Omental fat pad (tissue), 4 donors: ENCODE results near the gene ZNF624. TPM values are rescaled to one million over a fixed set of nuclear protein-coding genes. Genes with fewer than 3 reads are reported as not detected.

ENCODE experiments used
- ATAC-seq: fragments of 150-250 bp; one replicate; pipeline ENCODE4 v1.9.1; 2016; ENCODE audit warnings: mild to moderate bottlenecking, moderate library complexity; ENCODE audit not compliant: low FRiP score
- DNase-seq: peaks from one replicate; pipeline ENCODE4 v3.0.0-alpha.2; 2019; ENCODE audit warnings: low spot score
- CTCF ChIP-seq, 3 donors: fragments of 450-650 bp; IDR thresholded peaks; one replicate each; pipeline ENCODE4 v1.5.1; 2016 to 2017; ENCODE audit warnings: antibody characterized with exemption in 3 of 3, mild to moderate bottlenecking in 3 of 3, moderate library complexity in 2 of 3
- total RNA-seq, 4 donors: library from RNA; depleted of rRNA; stranded (reverse); fragments of >200 nt; gene quantifications; one replicate each; pipeline ENCODE4 v1.1.0, GENCODE V29; 2016

Gene ZNF624
- total RNA-seq, 4 donors from 2014 or later = 3.0 to 4.1 (median 3.5) TPM

- no peak for TF ChIP-seq CTCF (IDR thresholded peaks at IDR 0.05)
- ATAC-seq (no peak), DNase-seq (no peak)
Observed at GRCh38 chr17:16622540-16623277, 30.9 kb downstream of the ZNF624 start.

GRCh38 chr17:16617481-16618060 lies 36.1 kb downstream of the ZNF624 start:
- ATAC-seq = no peak
- no peak for DNase-seq
- TF ChIP-seq CTCF (IDR thresholded peaks at IDR 0.05) = no peak

- ATAC-seq = no peak
- no peak for DNase-seq
- no peak for TF ChIP-seq CTCF (IDR thresholded peaks at IDR 0.05)
Observed at GRCh38 chr17:16599537-16599936, 54.1 kb downstream of the ZNF624 start.

- TF ChIP-seq CTCF (IDR thresholded peaks at IDR 0.05) = no peak
- DNase-seq = no peak
- ATAC-seq = no peak
Observed at GRCh38 chr17:16593356-16594102, 60.1 kb downstream of the ZNF624 start.

- DNase-seq = peak; percentile 78
- ATAC-seq = peak; percentile 94
- peak in 2 of 3 donors; percentile 59 to 65 for TF ChIP-seq CTCF (IDR thresholded peaks at IDR 0.05)
Observed at GRCh38 chr17:16589097-16589969, 64.3 kb downstream of the ZNF624 start.

- TF ChIP-seq CTCF (IDR thresholded peaks at IDR 0.05) = no peak
- no peak for ATAC-seq
- no peak for DNase-seq
Observed at GRCh38 chr17:16585796-16586195, 67.9 kb downstream of the ZNF624 start.
